ENCODE results near the gene NAB1. TPM values are rescaled to one million over a fixed set of nuclear protein-coding genes. Genes with fewer than 3 reads are reported as not detected.

NAB1 gene
- total RNA-seq, 1 experiment from 2014 or later, result 17.0 TPM

DNA sequence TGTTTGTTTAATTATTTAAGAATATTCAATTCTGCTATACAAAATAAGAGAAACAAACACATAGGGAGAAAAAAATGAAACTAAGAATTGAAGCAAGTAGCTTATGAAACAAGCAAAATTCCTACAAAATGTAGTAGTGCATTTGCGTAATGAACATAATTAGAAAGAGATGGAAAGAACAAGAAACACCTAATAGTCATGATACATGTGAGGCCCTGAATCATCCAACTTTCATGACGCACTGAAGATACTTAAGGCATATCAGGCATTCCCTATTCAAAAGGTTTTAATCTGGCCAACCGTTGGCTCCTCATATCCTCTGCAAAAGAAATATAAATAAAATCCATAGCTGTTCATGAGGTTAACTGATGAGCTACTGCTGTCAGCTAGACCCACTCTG is 14.5 kb upstream of the NAB1 start:
- Histone ChIP-seq H3K9me2 (ENCODE audit: insufficient read depth) (no peaks in the 10 kb centered on the region), H3K27me3 (ENCODE audit: insufficient read depth, low read depth) (no peaks in the 10 kb centered on the region), H3K4me3 (no peak overlapping the region), H3K4me2 (no peak overlapping the region), H3K27ac (no peak overlapping the region), H3K4me1 (replicated peaks; ENCODE audit: insufficient read depth) (peaks cover 25% of the 10 kb centered on the region), H3F3A (ENCODE audit: insufficient read depth, low read depth) (peaks cover 19% of the 10 kb centered on the region), H2AFZ (no peak overlapping the region), H4K20me1 (ENCODE audit: insufficient read depth) (no peaks in the 10 kb centered on the region), H3K9me3 (ENCODE audit: insufficient read depth, low read depth) (no peaks in the 10 kb centered on the region), H3K79me2 (ENCODE audit: low read depth) (no peaks in the 10 kb centered on the region), H3K36me3 (ENCODE audit: low read depth) (no peaks in the 10 kb centered on the region)
- TF ChIP-seq, protein P1, sequence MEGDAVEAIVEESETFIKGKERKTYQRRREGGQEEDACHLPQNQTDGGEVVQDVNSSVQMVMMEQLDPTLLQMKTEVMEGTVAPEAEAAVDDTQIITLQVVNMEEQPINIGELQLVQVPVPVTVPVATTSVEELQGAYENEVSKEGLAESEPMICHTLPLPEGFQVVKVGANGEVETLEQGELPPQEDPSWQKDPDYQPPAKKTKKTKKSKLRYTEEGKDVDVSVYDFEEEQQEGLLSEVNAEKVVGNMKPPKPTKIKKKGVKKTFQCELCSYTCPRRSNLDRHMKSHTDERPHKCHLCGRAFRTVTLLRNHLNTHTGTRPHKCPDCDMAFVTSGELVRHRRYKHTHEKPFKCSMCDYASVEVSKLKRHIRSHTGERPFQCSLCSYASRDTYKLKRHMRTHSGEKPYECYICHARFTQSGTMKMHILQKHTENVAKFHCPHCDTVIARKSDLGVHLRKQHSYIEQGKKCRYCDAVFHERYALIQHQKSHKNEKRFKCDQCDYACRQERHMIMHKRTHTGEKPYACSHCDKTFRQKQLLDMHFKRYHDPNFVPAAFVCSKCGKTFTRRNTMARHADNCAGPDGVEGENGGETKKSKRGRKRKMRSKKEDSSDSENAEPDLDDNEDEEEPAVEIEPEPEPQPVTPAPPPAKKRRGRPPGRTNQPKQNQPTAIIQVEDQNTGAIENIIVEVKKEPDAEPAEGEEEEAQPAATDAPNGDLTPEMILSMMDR (conservative IDR thresholded peaks at IDR 0.05), result no peak
- no peak for TF ChIP-seq EZH2 (IDR thresholded peaks at IDR 0.05; ENCODE audit: low read depth)
- DNase-seq, result no peak
- ChIA-PET POLR2A (ENCODE audit: unreplicated experiment) (interaction anchor here (0.6 to 0.8 kb wide), 2 partner anchors 31 to 711 kb away, joined by 7 to 17 read pairs; no protein-coding TSS in a partner anchor), CTCF (no interaction called here)
- intact Hi-C loops (cut with micrococcal nuclease; ENCODE audit: unreplicated experiment), result no loop called here
- no TSS peak for BruUV-seq (replicated peaks)

DNA sequence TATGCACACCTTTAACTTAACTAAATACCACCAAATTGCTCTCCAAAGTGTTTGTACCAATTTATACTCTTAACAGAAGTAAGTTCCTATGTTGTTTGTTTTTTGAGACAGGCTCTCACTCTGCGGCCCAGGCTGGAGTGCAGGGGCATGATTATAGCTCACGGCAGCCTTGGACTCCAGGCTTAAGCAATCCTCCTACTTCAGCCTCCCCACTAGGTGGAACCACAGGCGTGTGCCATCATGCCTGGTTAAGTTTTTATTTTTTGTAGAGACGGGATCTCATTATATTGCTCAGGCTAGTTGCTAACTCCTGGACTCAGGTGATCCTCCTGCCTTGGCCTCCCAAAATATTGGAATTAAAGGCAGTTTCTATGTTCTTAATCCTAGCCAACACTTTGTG is 13.1 kb upstream of the NAB1 start:
- ChIA-PET POLR2A (ENCODE audit: unreplicated experiment) (no interaction called here), CTCF (no interaction called here)
- no peaks in the 10 kb centered on the region for H3K27me3 ChIP-seq (ENCODE audit: insufficient read depth, low read depth)
- no peak for DNase-seq
- H3K4me1 ChIP-seq (replicated peaks; ENCODE audit: insufficient read depth), result peaks cover 25% of the 10 kb centered on the region
- BruUV-seq (replicated peaks), result no TSS peak
- no peaks in the 10 kb centered on the region for H3K9me3 ChIP-seq (ENCODE audit: insufficient read depth, low read depth)
- no peak overlapping the region for H3K4me2 ChIP-seq
- peaks cover 19% of the 10 kb centered on the region for H3F3A ChIP-seq (ENCODE audit: insufficient read depth, low read depth)
- H4K20me1 ChIP-seq (ENCODE audit: insufficient read depth), result no peaks in the 10 kb centered on the region
- intact Hi-C loops (cut with micrococcal nuclease; ENCODE audit: unreplicated experiment), result no loop called here
- H3K9me2 ChIP-seq (ENCODE audit: insufficient read depth), result no peaks in the 10 kb centered on the region
- no peak for TF ChIP-seq EZH2 (IDR thresholded peaks at IDR 0.05; ENCODE audit: low read depth)
- TF ChIP-seq, protein P1 (conservative IDR thresholded peaks at IDR 0.05), result no peak
- H3K36me3 ChIP-seq (ENCODE audit: low read depth), result no peaks in the 10 kb centered on the region
- no peak overlapping the region for H2AFZ ChIP-seq
- no peaks in the 10 kb centered on the region for H3K79me2 ChIP-seq (ENCODE audit: low read depth)
- no peak overlapping the region for H3K4me3 ChIP-seq
- no peak overlapping the region for H3K27ac ChIP-seq

DNA sequence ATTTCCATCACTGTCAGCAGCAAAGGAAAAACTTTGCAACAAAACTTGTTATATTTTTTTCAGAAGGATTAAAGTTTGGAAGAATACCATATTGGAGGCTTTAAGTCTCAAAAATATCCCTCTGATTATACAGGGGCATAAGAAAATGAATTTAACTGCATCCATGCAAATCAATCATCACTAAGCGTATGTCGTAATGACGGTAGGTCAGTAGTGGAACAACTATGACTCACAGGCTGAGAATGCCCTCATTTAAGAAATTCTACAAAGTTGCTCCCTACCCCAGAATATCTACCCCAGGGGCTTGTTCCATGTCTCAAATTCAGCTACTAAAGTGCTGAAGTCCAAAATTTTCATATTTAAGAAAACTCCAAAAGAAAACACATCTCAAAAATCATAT is 12.5 kb upstream of the NAB1 start:
- no peak for TF ChIP-seq EZH2 (IDR thresholded peaks at IDR 0.05; ENCODE audit: low read depth)
- TF ChIP-seq, protein P1 (conservative IDR thresholded peaks at IDR 0.05), result no peak
- BruUV-seq (replicated peaks), result no TSS peak
- ChIA-PET CTCF (no interaction called here), POLR2A (ENCODE audit: unreplicated experiment) (no interaction called here)
- Histone ChIP-seq H2AFZ (no peak overlapping the region), H3K27me3 (ENCODE audit: insufficient read depth, low read depth) (no peaks in the 10 kb centered on the region), H3K4me2 (peak overlapping the region; percentile 40), H3K27ac (peak overlapping the region; percentile 46), H3K4me3 (no peak overlapping the region), H3F3A (ENCODE audit: insufficient read depth, low read depth) (peaks cover 19% of the 10 kb centered on the region), H4K20me1 (ENCODE audit: insufficient read depth) (no peaks in the 10 kb centered on the region), H3K4me1 (replicated peaks; ENCODE audit: insufficient read depth) (peaks cover 25% of the 10 kb centered on the region), H3K79me2 (ENCODE audit: low read depth) (no peaks in the 10 kb centered on the region), H3K9me3 (ENCODE audit: insufficient read depth, low read depth) (no peaks in the 10 kb centered on the region), H3K9me2 (ENCODE audit: insufficient read depth) (no peaks in the 10 kb centered on the region), H3K36me3 (ENCODE audit: low read depth) (no peaks in the 10 kb centered on the region)
- DNase-seq, result peak in 1 of 2 experiments; percentile 69
- intact Hi-C loops (cut with micrococcal nuclease; ENCODE audit: unreplicated experiment), result no loop called here

Measured in PC-9 (cell line).